OCI-LY3 (cell line): ENCODE data around the gene ZNF778.

Source experiments
- CTCF ChIP-seq: fragments of 200-600, 300-600 bp; sonication (generic); IDR thresholded peaks from 2 replicates; pipeline ENCODE4 v1.5.1; 2014; ENCODE audit warnings: antibody characterized with exemption, low read length, low read depth
- EZH2phosphoT487 ChIP-seq: fragments of 200-600 bp; shearing (Covaris generic); IDR thresholded peaks from 2 replicates; pipeline ENCODE4 v1.6.1; 2018; ENCODE audit warnings: antibody characterized with exemption, mixed run types, low read depth

- TF ChIP-seq CTCF (no peak), EZH2phosphoT487 (no peak)
Observed at GRCh38 chr16:89246903-89247733, 29.6 kb downstream of the ZNF778 start.
